Measurements from ENCODE around the gene SOX18.

The SOX18 gene

GRCh38 chr20:64022671-64023360, 26.6 kb downstream of the SOX18 start:
- no peak for DNase-seq (ENCODE audit: low spot score)

GRCh38 chr20:64021124-64021975, 28.1 kb downstream of the SOX18 start:
- DNase-seq (ENCODE audit: low spot score): no peak

- DNase-seq (ENCODE audit: low spot score): no peak
Measured at GRCh38 chr20:64015635-64016034, 33.8 kb downstream of the SOX18 start.

- peak; percentile 29 for DNase-seq (ENCODE audit: low spot score)
Measured at GRCh38 chr20:64012385-64013154, 36.9 kb downstream of the SOX18 start.

- DNase-seq (ENCODE audit: low spot score): no peak
Measured at GRCh38 chr20:64011366-64011779, 38.1 kb downstream of the SOX18 start.

GRCh38 chr20:64010711-64011237, 38.7 kb downstream of the SOX18 start:
- DNase-seq (ENCODE audit: low spot score): no peak

GRCh38 chr20:64009811-64010387, 39.5 kb downstream of the SOX18 start:
- no peak for DNase-seq (ENCODE audit: low spot score)

GRCh38 chr20:64006902-64007301, 42.5 kb downstream of the SOX18 start:
- no peak for DNase-seq (ENCODE audit: low spot score)

- DNase-seq (ENCODE audit: low spot score): no peak
Measured at GRCh38 chr20:64006490-64006889, 42.9 kb downstream of the SOX18 start.

GRCh38 chr20:64005394-64005793, 44.0 kb downstream of the SOX18 start:
- DNase-seq (ENCODE audit: low spot score): no peak

- DNase-seq (ENCODE audit: low spot score): no peak
Measured at GRCh38 chr20:64003960-64004725, 45.3 kb downstream of the SOX18 start.

- no peak for DNase-seq (ENCODE audit: low spot score)
Measured at GRCh38 chr20:64001607-64002011, 47.8 kb downstream of the SOX18 start.

- DNase-seq (ENCODE audit: low spot score): no peak
Measured at GRCh38 chr20:64000906-64001305, 48.5 kb downstream of the SOX18 start.

All from CD4-positive, alpha-beta T cell treated with Interleukin-15 for 4 hours (primary cell).